ENCODE results near the gene POLR2A. TPM values are rescaled to one million over a fixed set of nuclear protein-coding genes. Genes with fewer than 3 reads are reported as not detected.

The POLR2A gene
- total RNA-seq, 4 donors from 2014 or later: 41.0 to 55.3 (median 47.3) TPM

DNA sequence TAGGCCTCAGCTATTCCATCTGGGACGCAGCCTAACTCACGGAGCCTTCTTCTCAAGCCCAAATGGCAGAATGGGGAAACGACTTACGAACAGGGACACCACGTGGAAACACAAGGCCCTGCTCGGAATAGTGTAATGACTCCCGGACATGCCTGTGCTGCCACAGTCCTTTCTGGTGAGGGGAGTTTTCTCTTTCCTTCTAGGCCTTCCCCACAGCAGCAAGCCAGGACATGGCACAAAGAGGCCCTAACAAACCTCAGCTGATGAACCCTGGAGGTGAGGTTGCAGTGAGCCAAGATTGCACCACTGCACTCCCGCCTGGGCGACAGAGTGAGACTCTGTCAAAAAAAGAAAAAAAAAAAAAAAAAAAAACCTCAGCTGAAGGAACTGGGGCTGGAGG is 20.1 kb upstream of the POLR2A start:
- whole genome bisulfite sequencing, 2 donors (ENCODE audit: low coverage in 1 of 2): no CpG with 5 or more reads among the region's 9 CpGs
- H3K36me3 ChIP-seq: peaks cover 0 to 55% of the 10 kb centered on the region in 2 donors
- no peak overlapping the region for H3K27ac ChIP-seq

GRCh38 chr17:7465597-7466275 is 18.4 kb upstream of the POLR2A start:
- H3K27ac ChIP-seq: peak overlapping the region in 3 of 4 donors; percentile 70 to 74 (median 71)
- TF ChIP-seq POLR2AphosphoS5 (IDR thresholded peaks at IDR 0.05) (no peak), POLR2A (IDR thresholded peaks at IDR 0.05) (no peak), EP300 (IDR thresholded peaks at IDR 0.05) (no peak)
- TF ChIP-seq, protein P1, sequence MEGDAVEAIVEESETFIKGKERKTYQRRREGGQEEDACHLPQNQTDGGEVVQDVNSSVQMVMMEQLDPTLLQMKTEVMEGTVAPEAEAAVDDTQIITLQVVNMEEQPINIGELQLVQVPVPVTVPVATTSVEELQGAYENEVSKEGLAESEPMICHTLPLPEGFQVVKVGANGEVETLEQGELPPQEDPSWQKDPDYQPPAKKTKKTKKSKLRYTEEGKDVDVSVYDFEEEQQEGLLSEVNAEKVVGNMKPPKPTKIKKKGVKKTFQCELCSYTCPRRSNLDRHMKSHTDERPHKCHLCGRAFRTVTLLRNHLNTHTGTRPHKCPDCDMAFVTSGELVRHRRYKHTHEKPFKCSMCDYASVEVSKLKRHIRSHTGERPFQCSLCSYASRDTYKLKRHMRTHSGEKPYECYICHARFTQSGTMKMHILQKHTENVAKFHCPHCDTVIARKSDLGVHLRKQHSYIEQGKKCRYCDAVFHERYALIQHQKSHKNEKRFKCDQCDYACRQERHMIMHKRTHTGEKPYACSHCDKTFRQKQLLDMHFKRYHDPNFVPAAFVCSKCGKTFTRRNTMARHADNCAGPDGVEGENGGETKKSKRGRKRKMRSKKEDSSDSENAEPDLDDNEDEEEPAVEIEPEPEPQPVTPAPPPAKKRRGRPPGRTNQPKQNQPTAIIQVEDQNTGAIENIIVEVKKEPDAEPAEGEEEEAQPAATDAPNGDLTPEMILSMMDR (IDR thresholded peaks at IDR 0.05): no peak
- H3K36me3 ChIP-seq: peaks cover 0 to 55% of the 10 kb centered on the region in 2 donors

More for the DNA sequence above, 20.1 kb upstream of the POLR2A start:
- no peaks in the 10 kb centered on the region for H3K9me3 ChIP-seq
- H3K4me3 ChIP-seq: no peak overlapping the region
- TF ChIP-seq, protein P1 (IDR thresholded peaks at IDR 0.05): no peak
- TF ChIP-seq EP300 (IDR thresholded peaks at IDR 0.05) (no peak), POLR2AphosphoS5 (IDR thresholded peaks at IDR 0.05) (no peak), POLR2A (IDR thresholded peaks at IDR 0.05) (no peak)
- no peaks in the 10 kb centered on the region for H3K27me3 ChIP-seq
- no peak for ATAC-seq
- H3K4me1 ChIP-seq: peaks cover 2 to 44% (median 17%) of the 10 kb centered on the region in 3 donors

DNA sequence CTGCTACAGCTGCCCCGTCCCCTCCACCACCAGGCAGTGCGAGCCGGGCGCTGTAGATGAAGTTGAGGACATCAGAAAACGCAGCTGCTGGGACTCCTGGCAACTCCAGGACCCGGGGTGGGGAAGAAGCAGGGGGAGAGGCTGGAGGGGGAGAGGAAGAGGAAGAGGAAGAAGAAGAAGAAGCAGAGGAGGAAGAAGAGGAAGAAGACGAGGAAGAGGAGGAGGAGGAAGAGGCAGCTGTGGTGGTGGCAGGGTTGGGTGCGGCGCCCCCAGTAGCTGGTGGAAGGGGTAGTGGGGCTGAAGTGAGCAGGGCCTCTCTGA is 17.9 kb upstream of the POLR2A start:
- H3K4me1 ChIP-seq: peaks cover 2 to 60% (median 17%) of the 10 kb centered on the region in 3 donors
- no peak for ATAC-seq
- peak overlapping the region; percentile 7 to 74 (median 70) for H3K27ac ChIP-seq
- H3K27me3 ChIP-seq: no peaks in the 10 kb centered on the region
- WGBS, 2 donors (ENCODE audit: low coverage in 1 of 2): 40 to 46% methylated on average over 1 to 2 of the region's 9 CpGs
- H3K4me3 ChIP-seq: no peak overlapping the region
- H3K36me3 ChIP-seq: peaks cover 0 to 55% of the 10 kb centered on the region in 2 donors
- TF ChIP-seq EP300 (IDR thresholded peaks at IDR 0.05): no peak
- no peak for TF ChIP-seq POLR2A (IDR thresholded peaks at IDR 0.05)
- TF ChIP-seq POLR2AphosphoS5 (IDR thresholded peaks at IDR 0.05): no peak
- TF ChIP-seq, protein P1 (IDR thresholded peaks at IDR 0.05): no peak
- no peaks in the 10 kb centered on the region for H3K9me3 ChIP-seq

More at GRCh38 chr17:7465597-7466275, 18.4 kb upstream of the POLR2A start:
- Histone ChIP-seq H3K9me3 (no peaks in the 10 kb centered on the region), H3K27me3 (no peaks in the 10 kb centered on the region), H3K4me1 (peaks cover 2 to 54% (median 17%) of the 10 kb centered on the region in 3 donors), H3K4me3 (no peak overlapping the region)
- WGBS, 2 donors (ENCODE audit: low coverage in 1 of 2): 92% methylated on average over 19 of the region's 33 CpGs; no CpG with 5 or more reads in 1 of the 2 donors
- ATAC-seq: no peak

- peaks cover 0 to 50% of the 10 kb centered on the region in 2 donors for H3K36me3 ChIP-seq
- H3K9me3 ChIP-seq: no peaks in the 10 kb centered on the region
- ATAC-seq: peak; percentile 63
- TF ChIP-seq, protein P1 (IDR thresholded peaks at IDR 0.05): no peak
- no peak for TF ChIP-seq EP300 (IDR thresholded peaks at IDR 0.05)
- TF ChIP-seq POLR2A (IDR thresholded peaks at IDR 0.05): no peak
- TF ChIP-seq POLR2AphosphoS5 (IDR thresholded peaks at IDR 0.05): peak; percentile 58
- peaks cover 2 to 65% (median 17%) of the 10 kb centered on the region in 3 donors for H3K4me1 ChIP-seq
- H3K27me3 ChIP-seq: no peaks in the 10 kb centered on the region
- no peak overlapping the region for H3K4me3 ChIP-seq
- H3K27ac ChIP-seq: peak overlapping the region; percentile 7 to 74 (median 70)
- WGBS, 2 donors (ENCODE audit: low coverage in 1 of 2): 24% methylated on average over 3 of the region's 16 CpGs; no CpG with 5 or more reads in 1 of the 2 donors
Measured at GRCh38 chr17:7466639-7467341, 17.4 kb upstream of the POLR2A start.

All from gastroesophageal sphincter (tissue), 4 donors.